Endothelial cell of umbilical vein (primary cell): ENCODE results near the gene DCK. TPM values are rescaled to one million over a fixed set of nuclear protein-coding genes. Genes with fewer than 3 reads are reported as not detected.
"Not testable (repeated sequence)": the region's sequence is repeated elsewhere in the genome, so short reads cannot be mapped to it uniquely, and the experiment has no call there.

ENCODE experiments used
- BruUV-seq: library from RNA; stranded (reverse); fragments of 400-500 nt; replicated peaks from 2 replicates; lab custom pipeline; 2021; lab: Mats Ljungman, UMichigan
- CTCF ChIA-PET: fragments of 300-600, 350-600 bp; sonication (Branson Sonifier 250); formaldehyde crosslinking; loops from one replicate; lab custom pipeline; 2021; ENCODE audit warnings: antibody characterized with exemption, inconsistent platforms; lab: Charles Lee
- POLR2A ChIA-PET: fragments of 300-600, 350-600 bp; sonication (Branson Sonifier 250); formaldehyde crosslinking; loops from one replicate; lab custom pipeline; 2021; ENCODE audit warnings: antibody characterized with exemption, inconsistent platforms; lab: Charles Lee
- DNase-seq: peaks from one replicate; pipeline ENCODE4 v3.0.0-alpha.2; 2011; ENCODE audit warnings: low read depth, low spot score
- FAIRE-seq: peaks from 2 replicates; lab custom pipeline; 2011; peaks lifted over from hg19 to GRCh38; lab: Jason Lieb, UNC
- H2AFZ ChIP-seq: 2 replicates; pipeline ENCODE4 v1.6.0; 2012; ENCODE audit warnings: low read depth, low read length, control low read depth, inconsistent platforms
- H3K27ac ChIP-seq: 2 replicates; pipeline ENCODE4 v1.5.1; 2011; ENCODE audit warnings: low read depth, mild to moderate bottlenecking, control low read depth, low read length, moderate library complexity; ENCODE audit not compliant: insufficient read depth
- H3K27me3 ChIP-seq, 2 experiments: 2 replicates each; pipeline versions ENCODE4 v1.6.0 to v1.6.1; 2011; ENCODE audit warnings: low read length in 2 of 2, mixed read lengths in 1 of 2; ENCODE audit not compliant: control insufficient read depth in 2 of 2, insufficient read depth in 2 of 2
- H3K36me3 ChIP-seq, 2 experiments: 2 replicates in 1 of 2; 3 replicates in 1 of 2; pipeline ENCODE4 v1.5.1; 2011; ENCODE audit warnings: low read length in 2 of 2, mild to moderate bottlenecking in 1 of 2, moderate library complexity in 1 of 2; ENCODE audit not compliant: control insufficient read depth in 2 of 2, insufficient read depth in 2 of 2; ENCODE audit errors: extremely low read depth in 1 of 2
- H3K4me1 ChIP-seq: 3 replicates; pipeline ENCODE4 v1.5.1; 2011; ENCODE audit warnings: mild to moderate bottlenecking, low read length; ENCODE audit not compliant: control insufficient read depth, insufficient read depth; ENCODE audit errors: extremely low read depth
- H3K4me2 ChIP-seq: 2 replicates; pipeline ENCODE4 v1.6.1; 2011; ENCODE audit warnings: low read length, control low read depth, mixed read lengths; ENCODE audit not compliant: insufficient read depth
- H3K4me3 ChIP-seq, 3 experiments: fragments of 200-600 bp in 1 of 3; sonication (generic), shearing (Covaris generic) in 1 of 3; replicated peaks in 1 of 3; 2 replicates each; pipeline ENCODE4 v1.5.1; 2011 to 2016; ENCODE audit warnings: control low read depth in 3 of 3, low read length in 3 of 3, mild to moderate bottlenecking in 2 of 3, inconsistent platforms in 1 of 3, low read depth in 1 of 3, moderate library complexity in 1 of 3; ENCODE audit not compliant: insufficient read depth in 1 of 3
- H3K79me2 ChIP-seq: 2 replicates; pipeline ENCODE4 v1.6.0; 2012; ENCODE audit warnings: low read length, inconsistent platforms; ENCODE audit not compliant: control insufficient read depth, insufficient read depth
- H3K9ac ChIP-seq: replicated peaks from 2 replicates; pipeline ENCODE3; 2011; ENCODE audit warnings: low read length, control low read depth; ENCODE audit not compliant: insufficient read depth; ENCODE audit errors: extremely low read depth
- H3K9me1 ChIP-seq: replicated peaks from 3 replicates; pipeline ENCODE4 v1.6.0; 2011; ENCODE audit warnings: mild to moderate bottlenecking, low read length; ENCODE audit not compliant: control insufficient read depth, insufficient read depth; ENCODE audit errors: extremely low read depth
- H3K9me3 ChIP-seq: replicated peaks from 2 replicates; pipeline ENCODE4 v1.5.1; 2012; ENCODE audit warnings: low read length, inconsistent platforms; ENCODE audit not compliant: control insufficient read depth, insufficient read depth
- H4K20me1 ChIP-seq: replicated peaks from 2 replicates; pipeline ENCODE3; 2011; ENCODE audit warnings: mild to moderate bottlenecking, low read length; ENCODE audit not compliant: control insufficient read depth, insufficient read depth; ENCODE audit errors: extremely low read depth
- dilution Hi-C: fragments of 300-500 bp; cut with MboI; formaldehyde crosslinking; loops from one replicate; pipeline ENCODE4 v1.15.0; 2019; ENCODE audit warnings: low sequenced_read_pairs; ENCODE audit not compliant: extremely low pct_ligation_motif_present
- intact Hi-C: fragments of 100-400 bp; cut with micrococcal nuclease; formaldehyde crosslinking; loops from one replicate; pipeline ENCODE4 v1.10.0; 2022
- polyA plus RNA-seq, 4 experiments: library from polyadenylated mRNA; depleted of rRNA in 3 of 4; stranded (reverse) in 3 of 4; unstranded in 1 of 4; fragments of >200 nt; gene quantifications; 2 replicates each; pipeline versions ENCODE4 v1.2.1 to v1.2.3, GENCODE V29; 2011 to 2012; ENCODE audit warnings: missing spikeins in 1 of 4
- total RNA-seq: library from RNA; stranded (reverse); gene quantifications from 2 replicates; pipeline ENCODE4 v1.2.3, GENCODE V29; 2021

DCK gene
- total and polyA plus RNA-seq, 2 donors (not counting 3 experiments of a cell fraction or from before 2014, with no cell fraction given), result 4.8 to 19.9 TPM

DNA sequence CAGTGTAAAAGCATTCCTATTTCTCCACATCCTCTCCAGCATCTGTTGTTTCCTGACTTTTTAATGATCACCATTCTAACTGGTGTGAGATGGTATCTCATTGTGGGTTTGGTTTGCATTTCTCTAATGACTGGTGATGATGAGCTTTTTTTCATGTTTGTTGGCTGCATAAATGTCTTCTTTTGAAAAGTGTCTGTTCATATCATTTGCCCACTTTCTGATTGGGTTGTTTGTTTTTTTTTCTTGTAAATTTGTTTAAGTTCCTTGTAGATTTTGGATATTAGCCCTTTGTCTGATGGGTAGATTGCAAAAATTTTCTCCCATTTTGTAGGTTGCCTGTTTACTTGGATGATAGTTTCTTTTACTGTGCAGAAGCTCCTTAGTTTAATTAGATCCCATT, 6.2 kb downstream of the DCK start:
- H3K36me3 ChIP-seq, H3K4me1 ChIP-seq, H3K27me3 ChIP-seq, FAIRE-seq, H4K20me1 ChIP-seq, intact Hi-C loops, H3K9me1 ChIP-seq, H3K4me2 ChIP-seq, H3K4me3 ChIP-seq, BruUV-seq, H3K27ac ChIP-seq, H3K9me3 ChIP-seq, DNase-seq, H3K9ac ChIP-seq, POLR2A ChIA-PET, dilution Hi-C loops, H2AFZ ChIP-seq: not testable (repeated sequence)
- CTCF ChIA-PET, result interaction anchor here (7.8 kb wide), 1 partner anchor 8 kb away, joined by 97 read pairs; no protein-coding TSS in a partner anchor
- H3K79me2 ChIP-seq, result peaks cover 74% of the 10 kb centered on the region

DNA sequence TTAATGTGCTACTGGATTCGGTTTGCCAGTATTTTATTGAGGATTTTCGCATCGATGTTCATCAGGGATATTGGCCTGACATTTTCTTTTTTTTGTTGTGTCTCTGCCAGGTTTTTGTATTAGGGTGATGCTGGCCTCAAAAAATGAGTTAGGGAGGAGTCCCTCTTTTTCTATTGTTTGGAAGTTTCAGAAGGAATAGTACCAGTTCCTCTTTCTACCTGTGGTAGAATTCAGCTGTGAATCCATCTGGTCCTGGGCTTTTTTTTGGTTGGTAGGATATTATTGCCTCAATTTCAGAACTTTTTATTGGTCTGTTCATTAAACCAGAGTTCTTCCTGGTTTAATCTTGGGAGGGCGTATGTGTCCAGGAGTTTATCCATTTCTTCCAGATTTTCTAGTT, 7.9 kb downstream of the DCK start:
- H4K20me1 ChIP-seq, POLR2A ChIA-PET: not testable (repeated sequence)
- CTCF ChIA-PET, result interaction anchor here (1.8 kb wide), 1 partner anchor 8 kb away, joined by 8 read pairs; no protein-coding TSS in a partner anchor

More for the DNA sequence above, 7.9 kb downstream of the DCK start:
- H3K27me3 ChIP-seq, FAIRE-seq, H3K9me3 ChIP-seq, H3K4me3 ChIP-seq, H3K36me3 ChIP-seq, H3K4me2 ChIP-seq, H3K27ac ChIP-seq, H3K4me1 ChIP-seq, dilution Hi-C loops, DNase-seq, intact Hi-C loops, H3K9ac ChIP-seq, H3K9me1 ChIP-seq, BruUV-seq, H2AFZ ChIP-seq: not testable (repeated sequence)
- peaks cover 64% of the 10 kb centered on the region for H3K79me2 ChIP-seq
